ENCODE data around the gene GPR12.

GPR12 gene

GRCh38 chr13:26759907-26760831, at the start of gene GPR12:
GPR12 (minus strand) TSS chr13:26760786; CDS start chr13:26759827, 959 bp downstream.
- DNase-seq, result no peak

- DNase-seq, result no peak
Observed at GRCh38 chr13:26810095-26810494, 49.5 kb upstream of the GPR12 start.

GRCh38 chr13:26806891-26807290, 46.3 kb upstream of the GPR12 start:
- no peak for DNase-seq

GRCh38 chr13:26787961-26788360, 27.4 kb upstream of the GPR12 start:
- peak; percentile 65 for DNase-seq

GRCh38 chr13:26786651-26787295, 26.2 kb upstream of the GPR12 start:
- DNase-seq, result no peak

- DNase-seq, result no peak
Observed at GRCh38 chr13:26785838-26786630, 25.4 kb upstream of the GPR12 start.

GRCh38 chr13:26784704-26785639, 24.4 kb upstream of the GPR12 start:
- no peak for DNase-seq

- DNase-seq, result no peak
Observed at GRCh38 chr13:26780411-26780810, 19.8 kb upstream of the GPR12 start.

- no peak for DNase-seq
Observed at GRCh38 chr13:26779321-26779720, 18.7 kb upstream of the GPR12 start.

GRCh38 chr13:26772531-26772930, 11.9 kb upstream of the GPR12 start:
- DNase-seq, result no peak

- DNase-seq, result no peak
Observed at GRCh38 chr13:26771796-26772195, 11.2 kb upstream of the GPR12 start.

GRCh38 chr13:26762745-26763345, 2.3 kb upstream of the GPR12 start:
- DNase-seq, result no peak

GRCh38 chr13:26760832-26761582, 421 bp upstream of the GPR12 start:
- no peak for DNase-seq

- DNase-seq, result no peak
Observed at GRCh38 chr13:26759249-26759906, 1.2 kb downstream of the GPR12 start.

- no peak for DNase-seq
Observed at GRCh38 chr13:26758496-26759157, 2.0 kb downstream of the GPR12 start.

- no peak for DNase-seq
Observed at GRCh38 chr13:26756961-26757360, 3.6 kb downstream of the GPR12 start.

GRCh38 chr13:26752671-26753070, 7.9 kb downstream of the GPR12 start:
- no peak for DNase-seq

GRCh38 chr13:26749905-26750304, 10.7 kb downstream of the GPR12 start:
- DNase-seq, result no peak

GRCh38 chr13:26749285-26749684, 11.3 kb downstream of the GPR12 start:
- no peak for DNase-seq

GRCh38 chr13:26747706-26748105, 12.9 kb downstream of the GPR12 start:
- DNase-seq, result no peak
